Brain pericyte (primary cell): ENCODE data around the gene AGO1.
A peak's percentile ranks its signal among the peaks of the same experiment; 100 is the strongest.
"Not testable (repeated sequence)": the region's sequence is repeated elsewhere in the genome, so short reads cannot be mapped to it uniquely, and the experiment has no call there.

Experiments used
- DNase-seq: peaks from one replicate; pipeline ENCODE4 v3.0.0-alpha.2; 2012; ENCODE audit warnings: low read depth, low spot score

Gene AGO1

DNA sequence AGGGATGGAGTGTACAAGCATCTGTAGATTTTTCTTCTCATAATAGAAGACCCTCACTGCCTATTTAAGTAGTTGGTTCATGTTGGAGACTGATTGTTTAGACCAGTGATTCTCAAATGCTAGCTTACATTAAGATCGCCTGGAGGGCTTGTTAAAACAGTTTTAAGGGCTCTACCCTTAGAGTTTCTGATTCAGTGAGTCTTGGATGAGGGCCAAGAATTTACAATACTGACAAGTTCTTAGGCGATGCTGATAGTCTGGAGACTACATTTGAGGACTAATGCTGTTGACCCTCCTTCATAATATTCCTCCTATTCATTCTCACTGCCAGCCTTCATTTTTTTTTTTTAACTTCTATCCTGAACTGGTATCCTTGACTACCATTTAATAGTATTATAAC, 32.7 kb downstream of the AGO1 start:
- DNase-seq = no peak

DNA sequence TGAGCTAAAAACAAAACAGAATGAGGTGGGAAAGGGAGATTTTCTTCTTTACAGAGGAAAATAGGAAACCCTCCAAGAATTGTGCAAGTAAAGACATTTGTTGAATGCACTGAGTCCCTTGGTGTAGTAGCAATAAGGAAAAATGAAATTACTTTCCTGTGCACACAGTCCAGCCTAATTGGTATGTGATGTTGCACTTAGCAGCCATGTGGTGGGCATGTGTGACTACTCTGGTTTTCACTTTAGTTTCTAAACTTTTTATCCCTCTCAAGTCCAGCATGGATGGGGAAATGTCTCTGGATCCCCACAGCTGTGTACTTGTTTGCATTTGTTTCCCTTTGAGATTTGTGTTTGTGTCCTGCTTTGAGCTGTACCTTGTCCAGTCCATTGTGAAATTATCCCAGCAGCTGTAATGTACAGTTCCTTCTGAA, 40.8 kb downstream of the AGO1 start:
- no peak for DNase-seq

DNA sequence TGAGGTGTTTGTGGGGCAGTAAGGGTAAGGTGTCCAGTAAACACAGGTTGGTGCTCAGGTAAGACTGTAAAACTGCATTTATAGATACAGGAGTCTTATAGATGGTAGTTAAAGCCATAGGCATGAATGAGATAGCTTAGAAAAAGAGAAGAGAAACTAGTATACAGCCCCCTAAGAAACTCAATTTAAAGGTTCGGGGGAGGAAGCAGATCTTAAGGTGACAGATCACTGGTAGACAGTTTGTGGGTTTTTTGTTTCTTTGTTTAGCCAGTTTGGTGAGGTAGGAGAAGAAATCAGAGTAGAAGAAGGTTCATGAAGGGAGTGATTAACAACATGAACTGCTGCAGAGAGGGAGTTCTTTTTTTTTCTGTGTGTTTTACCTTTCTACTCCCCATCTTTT, 41.8 kb downstream of the AGO1 start:
- no peak for DNase-seq

DNA sequence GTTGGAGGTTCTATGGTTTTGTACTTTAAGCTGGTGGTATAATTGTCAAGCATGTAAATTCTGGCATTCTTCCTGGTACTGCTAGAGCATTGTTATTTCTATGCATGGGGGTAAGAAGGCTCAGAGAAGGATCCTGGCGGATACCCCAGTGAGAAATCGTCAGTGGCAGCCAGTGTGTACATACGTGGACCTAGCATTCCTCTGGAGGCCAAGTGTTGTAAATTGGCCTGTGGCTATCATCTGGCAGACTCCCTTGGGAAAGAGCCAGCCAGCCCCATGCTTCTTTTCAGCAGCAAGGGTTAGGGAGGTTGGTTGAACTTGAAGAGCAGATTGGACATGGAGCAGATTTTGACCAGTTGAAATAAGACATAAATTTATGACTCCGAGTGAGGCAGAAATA, 42.7 kb downstream of the AGO1 start:
- DNase-seq = no peak

DNA sequence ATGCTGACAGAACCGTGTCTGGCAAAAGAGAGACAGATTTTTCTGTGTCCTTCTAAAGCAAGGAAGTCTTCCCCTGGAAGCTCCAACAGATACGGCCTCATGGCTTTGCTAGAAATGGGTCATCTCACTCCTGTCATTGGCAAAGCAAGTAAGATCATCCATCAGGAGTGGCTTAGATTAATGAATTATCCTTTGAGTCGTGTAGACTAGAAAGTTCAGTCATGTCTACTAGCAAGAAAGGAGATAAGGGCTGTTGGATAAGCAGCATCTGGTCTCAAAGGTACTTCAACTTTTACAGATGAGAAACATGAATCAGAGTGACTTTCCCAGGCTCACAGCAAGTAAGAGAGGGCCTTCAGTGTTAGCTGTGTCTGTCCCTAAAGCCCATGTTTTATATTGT, 44.5 kb downstream of the AGO1 start:
- DNase-seq = no peak

DNA sequence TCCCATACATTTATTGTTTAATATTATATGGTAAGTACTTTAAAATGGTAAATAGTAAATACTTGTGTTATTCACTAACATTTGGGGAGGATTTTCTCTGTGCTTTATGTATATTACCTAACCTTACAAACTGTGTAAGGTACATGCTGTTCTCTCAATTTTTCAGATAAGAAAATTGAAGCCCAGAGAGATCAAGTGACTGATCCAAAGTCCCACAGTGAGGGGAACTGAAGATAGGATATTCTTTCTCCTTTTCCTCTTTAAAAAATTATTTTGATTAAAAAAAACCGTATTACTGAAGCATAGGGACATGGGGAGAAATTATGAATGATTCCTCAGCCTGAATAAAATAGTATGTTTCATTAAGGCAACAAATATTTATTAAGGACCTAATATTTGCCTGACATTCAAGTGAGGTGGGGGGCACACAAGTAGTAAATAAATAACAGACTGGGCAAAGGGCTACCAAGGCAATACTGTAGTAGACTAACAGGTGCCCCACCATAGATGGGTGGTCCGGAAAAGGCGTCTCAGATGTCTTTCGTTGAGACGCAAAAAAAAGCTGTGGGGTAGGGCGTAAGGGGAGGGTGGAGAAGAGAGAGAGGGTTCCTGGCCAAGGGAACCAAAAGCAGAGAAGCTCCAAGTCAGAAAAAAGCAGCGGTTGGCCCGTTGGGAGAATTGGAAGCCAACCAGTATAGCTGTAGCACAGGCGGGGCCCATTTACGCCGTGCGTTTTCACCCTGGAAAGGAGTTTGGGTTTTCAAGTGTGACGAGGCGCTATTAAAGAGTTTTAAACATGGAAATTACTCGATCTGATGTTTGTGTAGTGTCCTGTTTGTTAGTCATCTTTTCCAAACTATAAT, 47.0 kb downstream of the AGO1 start:
- no peak for DNase-seq

DNA sequence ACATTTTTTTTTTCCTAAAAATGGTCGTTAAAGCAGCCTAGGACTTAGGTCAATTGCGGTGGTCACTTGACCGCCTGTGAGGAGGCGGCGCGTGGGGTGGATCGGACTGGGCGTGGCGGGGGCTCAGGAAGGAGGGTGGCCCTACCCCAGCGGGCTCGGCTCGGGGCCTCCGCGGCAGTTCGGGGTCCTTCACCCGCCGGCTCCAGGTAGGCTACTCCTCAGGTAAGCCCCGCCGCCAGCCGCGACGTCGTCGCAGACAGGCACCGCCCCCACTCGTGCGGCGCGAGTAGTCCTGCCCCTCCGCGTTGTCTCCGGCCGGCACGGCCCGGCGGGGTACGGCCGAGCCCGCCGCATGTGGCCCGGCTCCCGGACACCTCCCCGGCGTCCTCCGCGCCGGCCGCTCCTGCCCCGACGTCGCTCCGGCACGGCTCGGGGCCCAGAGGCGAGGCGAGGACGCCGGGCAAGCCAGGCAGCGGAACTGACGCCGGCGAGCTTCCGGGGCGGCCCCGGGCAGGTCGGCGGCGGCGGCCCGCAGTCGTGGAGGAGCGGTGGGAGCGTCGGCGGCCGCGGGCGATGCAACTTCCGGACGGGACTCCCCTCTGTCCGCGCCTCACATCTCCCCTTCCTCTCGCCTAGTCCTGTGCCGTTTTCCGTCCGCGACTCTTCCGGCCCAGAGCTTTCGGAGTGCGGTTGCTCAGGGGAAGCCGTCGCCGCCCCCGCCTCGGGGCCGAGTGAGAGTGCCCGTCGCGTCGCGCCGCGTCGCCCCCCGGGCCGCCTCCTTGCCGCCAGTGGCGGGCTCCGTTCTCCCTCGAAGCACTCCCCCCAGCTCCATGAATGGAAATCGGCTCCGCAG, 47.8 kb downstream of the AGO1 start, which contains the start of gene AGO3:
TSS of gene AGO3 (plus strand) at position 513 of the 853 bp plus-strand sequence. CDS start at position 835, 322 bp downstream.
- peak; percentile 21 for DNase-seq

DNA sequence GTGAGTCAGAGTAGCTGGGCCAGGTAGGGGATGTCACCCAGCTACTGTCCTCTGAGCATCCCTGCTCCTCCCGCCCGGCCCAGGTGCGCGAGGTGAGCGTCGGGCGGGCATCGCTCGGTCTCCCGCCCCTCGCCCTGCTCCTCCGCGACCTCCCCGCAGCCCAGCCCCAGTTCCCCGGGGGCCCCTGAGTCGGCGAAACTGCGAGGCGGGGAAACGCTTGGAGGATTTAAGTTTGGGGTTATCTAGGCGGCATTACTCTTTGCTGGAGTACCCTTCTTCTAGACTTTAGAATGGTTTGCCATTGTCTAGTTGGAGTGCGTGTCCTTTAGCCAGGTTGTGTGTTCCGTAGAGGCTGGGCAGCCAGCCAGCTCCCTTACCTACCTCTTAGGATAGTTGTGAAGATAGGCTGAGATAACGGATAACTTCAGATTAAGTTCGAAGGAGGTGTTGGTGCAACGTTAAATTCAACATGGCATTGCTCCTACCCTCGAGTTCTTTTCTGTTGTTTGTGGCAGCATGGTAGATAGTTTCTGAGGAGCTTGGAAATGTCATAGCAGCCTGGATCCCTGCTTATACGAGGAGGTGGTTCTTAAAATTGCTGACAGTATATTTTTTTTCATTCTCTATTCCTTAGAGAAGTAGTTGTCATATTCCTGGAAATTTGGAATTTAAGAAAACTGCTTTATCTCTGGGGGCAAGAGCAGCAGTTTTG, 48.6 kb downstream of the AGO1 start:
- DNase-seq = no peak

DNA sequence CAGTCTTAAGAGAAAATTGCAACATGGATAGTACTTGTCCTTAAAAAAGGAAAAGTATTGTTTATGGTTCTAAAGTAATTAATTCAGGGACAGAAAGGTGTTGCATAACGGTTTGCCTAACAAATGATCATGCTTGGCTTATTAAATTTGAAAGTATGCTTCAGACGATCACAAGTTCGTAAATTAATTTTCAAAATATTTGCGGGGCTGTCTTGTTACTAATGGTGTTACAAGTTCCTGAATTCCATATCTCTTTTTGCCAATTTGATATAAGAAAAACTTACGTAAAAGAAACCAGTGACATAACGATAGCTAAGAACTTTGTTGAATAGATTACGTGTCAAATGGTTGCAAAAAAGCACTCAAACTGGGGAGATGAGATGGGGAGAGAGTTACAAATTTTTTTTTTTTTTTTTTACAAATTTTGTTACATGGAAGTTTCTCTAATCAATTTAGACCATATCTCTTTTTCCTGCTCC, 49.2 kb downstream of the AGO1 start:
- no peak for DNase-seq

DNA sequence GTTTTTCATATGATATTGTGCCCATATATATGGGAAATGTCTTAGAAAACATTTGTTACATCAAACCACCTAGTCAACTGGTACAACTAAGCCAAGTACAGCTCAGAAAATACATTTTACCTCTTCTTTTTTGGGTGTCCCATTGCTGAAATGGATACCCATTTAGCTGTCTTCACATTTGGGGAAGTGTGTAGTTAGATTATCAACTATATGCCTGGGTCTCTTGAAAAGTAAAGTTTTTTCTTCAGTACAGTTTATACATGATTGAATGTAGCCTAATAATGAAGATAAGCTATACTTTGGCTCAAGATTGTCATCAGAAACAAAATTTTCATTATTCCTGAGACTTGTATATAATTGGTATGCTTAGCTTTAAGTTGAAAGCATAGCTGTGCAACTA, 49.9 kb downstream of the AGO1 start:
- DNase-seq = no peak

DNA sequence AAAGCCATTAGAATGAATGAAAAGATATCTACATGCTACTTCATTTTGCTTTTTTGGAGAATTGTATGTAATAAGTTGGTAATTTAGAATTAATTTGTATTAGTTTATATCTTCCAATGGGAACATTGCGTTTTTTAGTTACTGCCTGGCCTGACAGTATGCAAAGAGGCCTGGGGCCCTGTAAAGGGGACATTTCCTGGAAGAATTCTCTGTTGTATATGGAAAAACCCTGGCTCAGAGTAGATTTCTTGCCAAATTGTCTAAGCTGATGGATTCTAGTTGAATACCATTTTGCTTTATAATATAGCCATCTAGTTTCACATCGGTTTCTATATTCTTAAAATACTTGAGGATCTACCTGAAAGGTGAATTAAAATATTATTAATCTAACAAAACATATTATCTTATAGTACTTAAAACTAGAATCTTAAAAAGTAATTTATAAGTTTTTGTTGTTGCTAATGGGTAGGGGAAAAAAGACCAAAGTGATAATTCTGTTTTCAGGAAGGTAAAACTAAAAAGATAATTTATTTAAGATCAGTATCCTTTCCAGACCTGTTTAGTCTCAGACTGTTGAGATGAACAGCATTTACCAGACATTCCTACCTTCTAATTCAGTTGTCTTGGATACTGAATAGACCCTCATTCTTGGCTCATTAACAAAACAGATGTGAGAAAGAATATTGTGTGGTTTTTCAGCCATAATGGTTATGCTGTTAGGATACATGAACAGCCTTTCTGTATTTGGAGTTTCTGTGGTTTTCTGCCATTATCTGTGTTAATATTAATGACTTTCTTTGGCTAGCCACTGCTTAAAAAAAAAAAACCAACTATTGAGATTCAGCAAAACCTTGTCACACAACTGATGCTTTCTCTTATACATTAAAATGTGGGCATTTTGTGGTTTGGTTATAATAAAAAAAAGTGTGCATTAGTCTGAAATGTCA, 52.7 kb downstream of the AGO1 start:
- DNase-seq = no peak

DNA sequence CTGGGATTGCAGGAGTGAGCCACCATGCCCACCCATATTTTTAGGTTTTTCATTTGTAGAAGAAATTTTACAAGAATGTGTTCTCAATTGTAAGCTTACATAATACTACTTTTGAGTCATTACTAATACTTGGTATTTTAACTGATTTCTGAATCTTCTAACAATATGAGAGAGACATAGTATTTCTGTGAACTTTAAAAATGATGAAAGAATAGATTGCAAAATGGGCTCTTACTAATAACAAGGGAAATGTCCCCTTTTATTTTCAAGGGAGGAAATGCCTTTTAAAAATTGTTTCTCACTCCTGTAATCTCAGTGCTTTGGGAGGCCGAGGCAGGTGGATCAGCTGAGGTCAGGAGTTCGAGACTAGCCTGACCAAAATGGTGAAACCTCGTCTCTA, 53.8 kb downstream of the AGO1 start:
- DNase-seq = no peak

DNA sequence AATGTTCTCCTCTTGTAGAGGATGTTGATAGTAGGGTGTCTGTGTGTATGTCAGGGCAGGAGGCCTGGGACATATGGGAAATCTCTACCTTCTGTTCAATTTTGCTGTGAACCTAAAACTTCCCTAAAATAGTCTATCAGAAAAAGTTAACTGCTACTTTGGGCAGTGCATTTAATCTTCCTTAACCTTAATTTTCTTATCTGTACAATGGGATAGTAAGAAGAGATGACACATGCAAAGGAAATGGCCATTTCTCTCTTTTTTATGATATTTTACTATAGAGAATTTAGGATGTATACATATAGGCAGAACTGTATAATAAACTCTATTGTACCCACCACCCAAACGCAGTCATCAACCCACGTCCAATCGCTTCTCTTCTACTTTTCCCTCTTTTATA, 56.5 kb downstream of the AGO1 start:
- DNase-seq = no peak

DNA sequence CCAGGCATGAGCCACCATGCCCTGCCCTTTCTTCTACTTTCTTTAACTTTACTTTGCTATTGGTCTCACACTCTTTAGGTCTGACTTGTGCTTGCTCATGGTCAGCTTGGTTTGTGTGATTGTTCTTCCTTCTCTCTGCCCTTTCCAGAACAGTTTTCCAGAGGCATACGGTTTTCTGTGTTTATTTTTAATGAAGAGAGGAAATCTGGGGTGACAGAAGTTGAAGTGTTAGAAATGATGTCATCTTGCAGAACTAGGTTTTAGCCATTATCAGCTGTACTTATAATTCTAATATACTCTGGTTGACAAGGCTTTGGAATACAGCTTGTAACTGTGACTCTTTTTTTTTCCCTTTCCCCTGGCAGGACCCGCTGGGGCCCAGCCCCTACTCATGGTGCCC, 62.3 kb downstream of the AGO1 start:
- DNase-seq = no peak

DNA sequence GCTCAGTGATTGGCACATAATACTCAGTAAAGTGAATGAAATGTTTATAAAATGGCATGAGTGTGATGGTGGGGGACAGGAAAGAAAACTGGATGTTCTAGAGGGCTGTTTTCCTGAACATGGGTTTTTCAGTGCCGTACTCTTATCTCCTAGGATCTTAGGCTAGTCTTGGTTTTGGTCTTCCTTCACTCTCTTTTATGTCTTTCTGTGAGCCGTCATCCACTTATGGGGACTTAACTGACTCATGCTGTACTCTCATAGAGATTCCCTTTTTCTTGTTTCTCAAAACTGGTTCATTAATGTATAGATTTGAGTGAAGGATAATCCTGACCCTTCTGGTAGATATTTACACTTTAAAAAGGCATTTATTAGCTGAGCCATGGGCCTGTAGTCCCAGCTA, 64.5 kb downstream of the AGO1 start:
- no peak for DNase-seq

DNA sequence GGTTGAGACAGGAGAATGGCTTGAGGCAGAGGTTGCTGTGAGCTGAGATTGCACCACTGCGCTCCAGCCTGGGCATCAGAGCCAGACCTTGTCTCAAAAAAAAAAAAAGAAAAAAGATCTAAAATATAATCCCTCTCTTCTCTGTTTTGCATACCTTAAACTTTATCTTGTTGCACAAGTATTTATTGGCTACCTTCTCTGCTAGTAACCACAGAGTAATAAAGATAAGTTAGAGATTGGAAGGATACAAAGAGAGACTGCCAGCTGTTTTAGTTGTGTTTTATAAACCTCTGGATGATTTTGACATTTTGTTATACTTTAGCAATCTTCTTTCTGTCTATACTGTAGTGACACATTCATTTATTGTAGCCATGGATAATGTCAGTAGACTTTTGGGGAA, 75.5 kb downstream of the AGO1 start:
- no peak for DNase-seq

DNA sequence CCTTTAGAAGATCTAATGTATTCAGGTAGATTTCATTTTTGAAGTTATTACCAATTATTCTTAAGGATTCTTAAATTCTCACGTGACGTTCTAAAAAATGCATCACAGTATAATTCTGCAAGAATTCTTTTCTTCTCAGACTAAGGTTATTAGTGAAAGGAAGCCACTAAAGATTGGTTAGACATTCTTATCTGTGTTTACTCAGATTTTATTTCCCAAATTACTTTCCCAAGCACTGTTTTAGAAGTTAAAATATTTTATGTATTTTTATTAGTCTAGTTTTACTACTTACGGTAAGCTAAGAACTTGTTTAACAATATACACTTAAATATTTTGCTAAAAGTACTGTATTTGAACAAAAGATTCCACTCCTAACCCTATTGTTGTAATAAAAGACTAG, 76.3 kb downstream of the AGO1 start:
- no peak for DNase-seq

DNA sequence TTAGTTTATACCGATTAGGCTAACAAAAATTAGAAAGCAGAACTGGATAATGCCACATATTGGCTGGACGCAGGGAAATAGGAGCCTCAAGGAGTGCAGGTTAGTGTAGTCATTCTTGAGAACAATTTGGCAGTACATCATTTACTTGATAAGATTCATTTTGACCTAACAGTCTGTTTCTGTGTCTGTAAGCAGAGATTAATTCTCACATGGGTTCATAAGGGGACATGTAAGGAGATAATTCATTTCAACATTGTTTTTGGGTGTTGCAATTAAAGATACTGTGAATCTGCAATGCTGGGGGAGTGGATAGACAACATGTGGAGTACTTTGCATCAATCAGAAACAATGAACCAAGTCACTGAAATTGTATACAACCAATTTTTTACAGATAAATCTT, 79.9 kb downstream of the AGO1 start:
- no peak for DNase-seq

DNA sequence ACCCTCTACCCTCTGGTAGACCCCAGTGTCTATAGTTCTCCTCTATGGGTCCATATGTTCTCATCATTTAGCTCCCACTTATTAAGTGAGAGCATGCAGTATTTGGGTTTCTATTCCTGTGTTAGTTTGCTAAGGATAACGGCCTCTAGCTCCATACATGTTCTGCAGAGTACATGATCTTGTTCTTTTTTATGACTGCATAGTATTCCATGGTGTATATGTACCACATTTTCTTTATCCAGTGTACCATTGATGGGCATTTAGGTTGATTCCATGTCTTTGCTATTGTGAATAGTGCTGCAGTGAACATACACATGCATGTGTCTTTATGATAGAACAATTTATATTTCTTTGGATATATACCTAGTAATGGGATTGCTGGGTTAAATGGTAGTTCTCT, 81.3 kb downstream of the AGO1 start:
- DNase-seq = not testable (repeated sequence)

DNA sequence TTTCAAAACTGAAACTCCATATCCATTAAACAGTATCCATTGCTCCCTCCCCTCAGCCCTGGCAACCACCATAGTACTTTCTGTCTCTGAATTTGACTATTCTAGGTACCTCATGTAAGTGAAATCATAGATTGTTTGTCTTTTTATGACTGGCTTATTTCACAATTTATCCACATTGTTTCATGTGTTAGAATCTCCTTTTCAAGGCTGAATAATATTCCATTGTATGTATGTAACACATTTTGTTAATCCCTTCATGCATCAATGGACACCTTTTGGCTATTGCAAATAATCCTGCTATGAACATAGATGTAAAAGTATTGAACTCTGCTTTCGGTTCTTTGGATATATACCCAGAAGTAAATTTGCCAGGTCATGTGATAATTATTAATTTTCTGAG, 85.4 kb downstream of the AGO1 start:
- DNase-seq = no peak

DNA sequence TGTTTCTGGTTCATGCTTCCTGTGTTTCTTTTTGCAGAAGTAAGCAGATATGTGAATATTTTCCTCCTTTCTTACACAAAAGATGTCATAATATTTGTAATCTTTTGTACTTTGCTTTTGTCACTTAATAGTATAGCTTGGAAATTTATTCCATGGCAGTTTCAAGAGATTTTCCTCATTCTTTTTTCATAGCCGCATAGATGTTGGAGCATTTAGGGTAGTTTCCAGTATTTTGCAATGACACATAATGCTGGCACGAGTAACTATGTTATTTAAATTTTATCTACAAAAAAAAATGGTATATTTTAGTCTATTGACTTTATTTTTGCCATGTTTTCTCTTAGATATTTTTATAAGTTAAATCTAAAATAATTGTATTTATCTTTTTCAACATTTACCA, 88.6 kb downstream of the AGO1 start:
- DNase-seq = no peak
